ELR (cell line): Measurements from ENCODE around the gene FMNL3.
"Not testable (repeated sequence)": the region's sequence is repeated elsewhere in the genome, so short reads cannot be mapped to it uniquely, and the experiment has no call there.

Experiments used
- DNase-seq: peaks from one replicate; pipeline ENCODE4 v3.0.0-alpha.2; 2015; ENCODE audit warnings: low read depth

The FMNL3 gene

DNA sequence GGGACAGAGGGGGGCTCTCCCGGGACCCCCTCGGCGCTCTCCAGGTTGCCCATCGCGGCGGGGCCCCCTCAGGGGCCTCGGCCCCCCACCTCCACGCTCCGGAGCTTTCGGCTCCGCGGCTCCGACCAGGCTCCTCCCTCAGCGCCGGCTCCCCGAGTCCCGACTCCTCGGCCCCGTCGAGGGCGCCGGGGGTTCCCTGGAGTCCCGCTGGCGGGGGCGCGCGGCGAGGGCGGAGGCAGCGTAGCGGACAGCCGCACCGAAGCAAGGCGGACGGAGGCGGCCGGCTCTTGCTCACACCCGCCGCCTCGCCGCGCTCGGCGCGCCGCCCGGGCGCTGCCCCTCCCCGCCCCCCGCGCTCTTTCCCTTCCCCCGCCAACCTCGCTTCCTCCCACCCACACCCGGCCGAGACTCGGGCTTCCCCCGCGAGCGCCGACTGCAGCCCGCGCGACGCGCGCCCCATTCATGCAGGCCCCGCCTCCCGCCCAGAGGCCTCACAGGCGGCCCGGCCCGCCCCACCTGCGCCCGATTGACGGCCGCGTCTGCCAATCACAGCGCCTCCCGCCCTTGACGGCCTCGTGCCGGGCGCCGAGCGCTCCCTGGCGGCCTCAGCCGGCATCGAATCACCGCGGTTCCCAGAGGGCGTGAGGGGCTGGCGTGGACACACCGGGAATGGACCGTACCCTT, at the start of gene FMNL3:
Gene FMNL3 (minus strand): TSS at position 278 of the 684 bp plus-strand sequence. CDS start 225 bp downstream, at position 53.
- peak; percentile 97 for DNase-seq

DNA sequence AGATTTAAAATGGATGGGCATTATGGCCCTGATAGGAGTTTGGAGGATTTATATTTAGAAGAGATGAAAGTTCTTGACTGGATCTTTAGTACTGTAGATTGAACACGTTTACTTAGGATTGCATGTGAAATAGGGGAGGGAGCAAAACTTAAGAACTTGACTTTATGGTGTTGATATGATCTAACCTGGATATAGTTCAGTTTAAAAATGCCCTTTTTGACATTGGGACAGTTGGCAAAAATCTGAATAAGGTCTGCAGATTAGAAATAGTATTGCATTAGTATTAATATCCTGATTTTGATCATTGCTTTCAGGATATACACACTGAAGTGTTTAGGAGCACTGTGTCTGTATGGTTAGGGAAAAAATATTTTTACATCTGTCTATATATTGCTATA, 43.8 kb upstream of the FMNL3 start:
- no peak for DNase-seq

DNA sequence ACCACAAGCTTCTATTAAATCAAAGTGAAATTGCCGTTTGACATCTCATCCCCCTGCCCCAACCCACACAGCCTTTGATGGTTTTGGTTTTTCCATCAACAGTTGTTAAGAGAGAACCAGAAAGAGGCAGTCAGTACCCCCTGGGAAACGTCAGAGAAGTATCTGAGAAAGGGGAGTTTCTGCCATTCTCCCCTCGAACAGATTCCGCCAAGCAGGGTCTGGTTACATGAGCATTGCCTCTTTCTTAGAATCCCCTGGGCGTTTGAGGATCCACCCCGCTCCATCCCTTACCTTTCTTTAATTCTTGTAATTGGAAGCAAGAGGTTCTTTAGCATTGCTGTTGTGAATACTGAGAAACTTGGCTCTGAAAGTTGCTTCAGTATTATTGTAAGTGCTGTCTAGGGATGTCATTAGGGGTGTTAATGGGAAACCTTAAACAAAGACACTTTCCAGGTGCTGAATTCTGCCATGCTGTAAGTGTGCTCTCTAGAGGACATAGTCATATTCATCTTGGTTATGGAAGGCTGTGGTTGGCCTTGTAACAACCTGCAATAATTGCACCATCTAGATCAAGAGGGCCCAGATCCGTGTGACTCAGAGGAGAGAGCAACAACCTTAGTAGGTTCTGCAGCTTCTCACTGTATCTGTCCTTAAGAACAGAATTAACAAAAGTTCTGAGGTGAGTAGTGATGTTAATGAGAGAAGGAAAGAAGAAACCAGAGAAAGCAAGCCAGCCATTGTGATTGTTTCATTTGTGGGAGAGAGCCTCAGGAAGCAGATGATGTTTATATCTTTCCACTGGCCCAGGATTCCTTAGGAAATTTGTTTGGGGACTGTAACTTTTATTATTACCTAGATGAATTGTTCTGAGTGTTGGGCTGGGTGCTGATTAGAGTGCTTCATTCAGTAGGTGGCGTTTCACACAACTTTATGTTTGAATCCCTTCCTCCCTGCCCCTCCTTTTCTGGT, 43.1 kb upstream of the FMNL3 start:
- DNase-seq = peak; percentile 81

- no peak for DNase-seq
Observed at GRCh38 chr12:49748800-49749199, 41.6 kb upstream of the FMNL3 start.

DNA sequence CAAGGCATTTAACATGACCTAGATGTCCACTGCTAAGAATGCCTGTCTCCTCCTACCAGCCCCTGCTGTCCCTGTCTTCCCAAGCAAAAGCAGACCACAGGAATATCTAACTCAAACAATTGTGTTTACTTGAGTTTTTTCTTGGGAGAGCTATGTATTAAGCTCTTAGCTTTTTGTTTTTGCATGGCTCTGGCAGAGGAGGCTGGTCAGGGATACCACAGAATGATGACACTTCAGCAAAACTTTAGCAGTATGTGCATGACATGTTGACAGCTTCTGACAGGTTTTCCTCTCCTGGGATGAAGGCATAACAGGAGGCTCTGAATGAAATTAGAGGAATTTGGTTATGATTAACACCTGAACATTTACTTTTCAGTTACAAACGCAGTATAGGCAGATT, 41.1 kb upstream of the FMNL3 start:
- DNase-seq = no peak

DNA sequence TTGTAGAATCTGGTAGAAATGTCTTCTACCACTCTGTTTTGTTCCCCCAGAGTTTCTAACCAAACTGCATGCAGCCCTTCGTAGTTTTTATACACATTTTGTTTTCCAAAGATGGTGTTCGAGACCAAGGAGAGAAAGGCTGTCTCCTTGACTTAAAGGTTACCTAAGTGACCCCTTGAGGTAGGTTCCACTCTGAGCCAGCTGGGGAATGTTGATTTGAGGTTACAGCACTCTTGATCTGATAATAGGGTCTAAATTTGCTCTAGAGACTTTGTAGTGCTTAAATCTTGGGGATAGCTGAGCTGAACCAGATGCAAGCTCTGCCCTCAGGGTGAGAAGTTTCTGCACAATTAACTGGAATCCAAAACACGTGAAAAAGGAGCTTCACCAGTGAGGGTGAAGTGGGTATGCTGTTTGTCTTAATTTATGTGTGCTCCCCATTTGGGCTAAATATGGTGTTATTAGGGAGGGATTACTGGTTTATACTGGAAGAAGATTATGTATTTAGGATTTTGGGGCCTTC, 37.2 kb upstream of the FMNL3 start:
- DNase-seq = no peak

GRCh38 chr12:49741882-49742620, 34.8 kb upstream of the FMNL3 start:
- peak; percentile 94 for DNase-seq

DNA sequence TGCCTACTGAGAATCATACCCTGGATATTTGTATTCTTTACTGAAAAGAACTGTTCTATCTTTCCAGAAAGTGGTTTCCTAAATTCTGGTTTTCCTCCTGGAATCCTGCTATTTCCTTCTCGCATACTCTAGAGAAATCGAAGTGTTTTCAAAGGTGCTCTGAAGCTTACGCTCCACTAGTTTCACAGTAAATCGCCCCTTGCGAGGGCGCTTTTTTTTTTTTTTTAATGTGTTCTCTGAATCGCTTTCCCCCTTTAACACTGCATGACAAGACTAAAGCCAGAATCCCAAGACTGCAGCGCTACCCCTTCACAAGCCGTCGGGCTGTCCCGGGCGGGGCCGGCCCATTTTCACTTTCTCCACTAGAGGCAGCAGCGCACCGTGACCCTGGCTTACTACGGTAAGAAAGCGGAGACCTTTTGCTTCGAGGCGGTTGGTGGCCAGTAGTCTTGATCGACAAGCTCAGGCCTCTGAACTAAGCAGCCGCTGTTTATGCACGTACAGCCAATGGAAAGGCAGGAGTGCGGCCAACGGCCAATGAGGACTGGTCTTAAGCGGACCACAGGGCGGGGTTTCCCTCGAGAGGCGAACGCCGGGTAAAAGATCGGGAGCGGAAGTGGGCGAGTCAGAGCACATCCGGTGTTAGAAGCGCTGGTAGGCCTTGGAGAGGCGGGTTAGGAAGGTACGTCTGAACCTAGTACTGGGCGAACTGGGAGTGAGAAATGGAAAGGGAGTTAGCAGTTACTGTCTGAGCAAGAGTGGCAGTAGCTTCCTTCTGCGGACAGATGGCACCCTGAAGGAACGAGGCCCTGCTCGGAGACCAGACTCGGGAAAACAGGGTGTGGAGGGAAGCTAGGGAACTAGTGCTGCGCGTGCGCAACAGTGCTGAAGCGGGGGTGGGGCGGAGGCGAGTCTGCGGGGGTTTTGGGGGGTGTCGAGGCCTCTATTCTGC, 34.0 kb upstream of the FMNL3 start, which contains the start of gene TMBIM6:
Gene TMBIM6 (plus strand): TSS at position 628 of the 952 bp plus-strand sequence. CDS start 10,937 bp downstream, outside the sequence.
- peak; percentile 100 for DNase-seq

GRCh38 chr12:49740277-49740676, 33.1 kb upstream of the FMNL3 start:
- not testable (repeated sequence) for DNase-seq

- DNase-seq = peak; percentile 91
Observed at GRCh38 chr12:49738721-49739120, 31.5 kb upstream of the FMNL3 start.

DNA sequence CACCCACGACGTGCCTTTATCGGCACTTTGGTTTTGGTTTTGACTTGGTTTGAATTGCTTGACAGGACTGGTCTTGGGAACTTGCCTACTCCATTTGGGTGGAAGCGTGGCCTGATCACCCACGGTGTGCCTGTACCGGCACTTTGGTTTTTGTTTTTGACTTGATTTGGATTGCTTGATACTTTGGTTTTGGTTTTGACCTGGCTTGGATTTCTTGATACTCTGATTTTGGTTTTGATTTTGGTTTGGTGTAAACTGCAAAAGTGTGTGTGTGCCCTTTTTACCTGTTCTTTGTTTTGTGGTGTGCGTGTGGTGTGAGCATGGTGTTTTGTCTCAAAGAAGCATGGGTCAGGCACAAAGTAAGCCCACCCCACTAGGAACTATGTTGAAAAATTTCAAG, 27.7 kb upstream of the FMNL3 start:
- not testable (repeated sequence) for DNase-seq

DNA sequence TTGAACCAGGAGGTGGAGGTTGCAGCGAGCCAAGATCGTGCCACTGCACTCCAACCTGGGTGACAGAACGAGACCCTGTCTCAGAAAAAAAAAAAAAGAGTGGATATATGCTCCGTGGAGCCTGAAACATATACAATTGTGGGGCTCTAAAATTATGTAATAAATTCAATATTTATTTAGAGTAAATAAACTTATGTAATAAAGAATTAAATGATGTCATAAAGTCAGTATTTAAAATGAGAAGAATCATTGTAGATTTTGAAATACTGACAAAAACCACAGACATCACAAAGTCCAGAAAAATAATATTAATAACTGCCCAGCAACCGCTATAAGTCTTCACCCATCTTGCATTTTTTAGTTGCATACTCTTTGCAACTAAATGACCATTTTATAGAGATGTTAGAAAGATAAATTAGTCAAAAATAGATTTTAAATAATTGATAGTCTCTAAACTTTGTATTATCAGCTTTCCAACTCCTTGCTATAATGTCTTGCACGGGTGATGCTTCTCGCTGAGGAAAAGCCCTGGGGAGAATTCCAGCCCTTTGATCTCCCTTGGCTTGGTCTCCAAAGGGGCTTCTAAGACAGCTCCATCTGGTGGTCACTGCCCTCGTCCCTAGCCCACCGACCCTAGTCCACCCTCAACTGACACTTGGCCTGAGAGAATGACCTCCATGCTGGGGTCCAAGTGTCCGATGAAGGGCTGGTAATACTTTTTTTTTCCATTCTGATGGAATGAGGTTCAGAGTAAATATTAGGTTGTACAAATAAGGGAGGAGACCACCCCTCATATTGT, 26.2 kb upstream of the FMNL3 start:
- DNase-seq = no peak

DNA sequence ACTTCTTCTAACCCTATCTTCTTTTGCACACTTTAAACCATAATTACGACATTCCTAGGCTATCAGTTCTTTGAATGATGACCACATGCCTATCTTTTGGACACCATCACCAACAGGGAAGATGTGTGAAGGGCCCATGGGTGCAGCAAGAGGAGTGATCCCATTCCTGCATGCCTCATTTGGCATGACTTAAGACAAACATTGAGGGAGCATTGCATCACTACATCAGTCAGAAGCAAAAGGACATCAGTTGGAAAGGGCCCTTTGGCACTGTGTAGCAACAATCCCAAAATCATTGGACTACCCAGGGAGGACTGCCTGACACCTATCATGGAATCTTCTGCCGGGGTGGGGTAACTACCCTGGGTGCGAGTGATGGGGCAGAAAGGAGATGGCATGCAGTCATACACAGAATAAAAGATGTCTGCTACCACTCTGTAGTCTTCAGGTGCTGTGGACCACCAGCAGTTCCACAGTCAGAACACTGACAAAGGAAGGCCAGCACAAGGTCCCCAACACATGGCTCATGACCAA, 23.4 kb upstream of the FMNL3 start:
- no peak for DNase-seq

DNA sequence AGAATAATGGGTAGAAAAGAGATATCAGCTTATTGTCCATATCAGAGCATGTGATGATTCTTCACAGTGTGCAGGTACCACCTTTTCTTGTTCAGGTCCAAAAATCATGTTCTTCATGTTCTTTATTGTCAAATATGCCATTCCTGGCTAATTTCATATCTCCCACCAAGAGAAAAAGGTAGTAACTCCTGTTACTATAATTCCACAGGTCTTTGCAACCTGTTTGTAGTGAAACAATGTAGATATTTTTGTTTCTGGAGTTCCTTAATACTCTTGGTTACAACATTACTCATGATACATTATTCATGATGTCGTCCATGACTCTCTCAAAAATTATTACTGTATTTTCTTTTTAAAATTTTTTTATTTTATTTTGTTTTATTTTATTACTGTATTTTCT, 22.8 kb upstream of the FMNL3 start:
- no peak for DNase-seq

- DNase-seq = no peak
Observed at GRCh38 chr12:49728446-49728845, 21.2 kb upstream of the FMNL3 start.

- DNase-seq = not testable (repeated sequence)
Observed at GRCh38 chr12:49721355-49721754, 14.2 kb upstream of the FMNL3 start.

DNA sequence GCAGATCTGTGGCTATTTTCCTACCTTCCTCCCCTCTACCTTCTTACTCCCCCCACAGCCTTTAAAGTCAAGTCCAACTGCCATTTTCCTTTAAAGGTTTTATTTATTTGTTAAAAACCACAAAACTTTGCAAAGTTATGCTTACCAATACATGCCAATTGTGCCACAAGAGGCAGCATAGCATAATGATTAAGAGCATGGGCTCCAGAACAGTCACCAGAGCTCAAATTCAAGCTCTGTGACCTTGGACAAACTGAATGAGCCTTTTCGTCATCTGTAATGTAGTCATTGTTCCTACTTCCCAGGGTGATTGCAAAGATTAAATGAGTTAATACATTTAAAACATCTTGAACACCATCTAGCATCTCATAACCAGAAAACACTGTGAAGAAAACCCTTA, 13.0 kb upstream of the FMNL3 start:
- peak; percentile 46 for DNase-seq

GRCh38 chr12:49717800-49718199, 10.6 kb upstream of the FMNL3 start:
- not testable (repeated sequence) for DNase-seq

DNA sequence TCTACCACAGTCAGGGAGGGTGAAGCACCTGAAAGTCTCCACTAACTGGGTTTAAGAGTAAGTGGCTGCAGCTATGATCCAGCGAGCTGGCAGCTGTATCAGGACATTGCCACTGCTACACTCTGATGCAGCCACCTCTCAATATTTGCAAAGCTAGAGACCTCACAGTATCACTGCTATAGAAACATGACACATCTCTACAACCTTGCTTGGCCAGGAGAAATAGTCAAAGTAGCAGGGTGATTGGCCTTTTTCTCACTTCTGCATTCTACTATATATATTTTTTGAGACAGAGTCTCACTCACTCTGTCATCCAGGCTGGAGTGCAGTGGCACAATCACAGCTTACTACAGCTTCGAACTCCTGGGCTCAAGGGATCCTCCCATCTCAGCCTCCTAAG, 9.3 kb upstream of the FMNL3 start:
- DNase-seq = no peak

DNA sequence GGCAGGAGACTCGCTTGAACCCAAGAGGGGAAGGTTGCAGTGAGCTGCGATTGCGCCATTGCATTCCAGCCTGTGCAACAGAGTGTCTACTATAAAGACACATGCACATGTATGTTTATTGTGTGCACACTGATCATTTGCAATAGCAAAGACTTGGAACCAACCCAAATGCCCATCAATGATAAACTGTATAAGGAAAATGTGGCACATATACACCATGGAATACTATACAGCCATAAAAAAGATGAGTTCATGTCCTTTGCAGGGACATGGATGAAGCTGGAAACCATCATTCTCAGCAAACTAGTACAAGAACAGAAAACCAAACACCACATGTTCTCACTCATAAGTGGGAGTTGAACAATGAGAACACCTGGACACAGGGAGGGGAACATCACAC, 6.7 kb upstream of the FMNL3 start:
- DNase-seq = not testable (repeated sequence)
